Measurements from ENCODE around the gene DXO. TPM values are rescaled to one million over a fixed set of nuclear protein-coding genes. Genes with fewer than 3 reads are reported as not detected.

DXO gene
- total RNA-seq, 3 donors from 2014 or later (not counting 1 experiment from before 2014, with no cell fraction given), result 37.9 to 54.3 (median 49.0) TPM

- H3K9me3 ChIP-seq (ENCODE audit: control insufficient read depth, insufficient read depth, low read length), result no peaks in the 10 kb centered on the region
- no peak overlapping the region for H3K27ac ChIP-seq (ENCODE audit: low read length)
- H3K4me1 Mint-ChIP-seq, result peaks cover 0 to 8% of the 10 kb centered on the region in 2 donors
- no peaks in the 10 kb centered on the region for H3K9me3 Mint-ChIP-seq
- H3K36me3 Mint-ChIP-seq, result no peaks in the 10 kb centered on the region
- peaks cover 8% of the 10 kb centered on the region for H3K36me3 ChIP-seq (ENCODE audit: control insufficient read depth, insufficient read depth, low read length)
- ATAC-seq, result no peak
- H3K27me3 Mint-ChIP-seq (ENCODE audit: low read depth in 2 of 2), result peaks cover 9 to 14% of the 10 kb centered on the region in 2 donors
- H3K4me3 ChIP-seq (ENCODE audit: low read length), result no peak overlapping the region
- no peak overlapping the region for H3K27ac Mint-ChIP-seq
- no peak for TF ChIP-seq CTCF (IDR thresholded peaks at IDR 0.05)
- H3K27me3 ChIP-seq (ENCODE audit: control insufficient read depth, insufficient read depth, low read length), result peaks cover 3% of the 10 kb centered on the region
- 90% methylated on average over 4 of the region's 4 CpGs for WGBS (ENCODE audit: insufficient coverage)
- no peak for DNase-seq
- H3K4me3 Mint-ChIP-seq, result no peak overlapping the region
- H3K4me1 ChIP-seq (ENCODE audit: control insufficient read depth, insufficient read depth, low read length), result no peaks in the 10 kb centered on the region
- intact Hi-C loops (cut with micrococcal nuclease), result no loop called here
Measured at GRCh38 chr6:31947864-31948263, 24.1 kb downstream of the DXO start.

DNA sequence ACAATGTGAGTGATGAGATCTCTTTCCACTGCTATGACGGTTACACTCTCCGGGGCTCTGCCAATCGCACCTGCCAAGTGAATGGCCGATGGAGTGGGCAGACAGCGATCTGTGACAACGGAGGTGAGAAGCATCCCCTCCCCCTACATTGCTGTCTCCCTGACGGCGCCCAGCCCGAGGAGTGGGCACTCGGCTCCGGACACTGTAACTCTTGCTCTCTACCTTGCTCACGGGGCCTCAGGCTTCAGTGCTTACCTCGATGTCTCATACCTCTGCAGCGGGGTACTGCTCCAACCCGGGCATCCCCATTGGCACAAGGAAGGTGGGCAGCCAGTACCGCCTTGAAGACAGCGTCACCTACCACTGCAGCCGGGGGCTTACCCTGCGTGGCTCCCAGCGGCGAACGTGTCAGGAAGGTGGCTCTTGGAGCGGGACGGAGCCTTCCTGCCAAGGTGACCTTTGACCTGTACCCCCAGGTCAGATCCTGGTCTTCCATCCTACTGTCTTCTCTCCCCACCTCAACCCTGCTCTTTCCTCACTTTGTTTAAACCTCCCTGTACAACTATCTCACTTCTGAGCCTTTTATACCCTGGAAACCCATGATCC, 24.8 kb downstream of the DXO start:
- Histone ChIP-seq H3K36me3 (ENCODE audit: control insufficient read depth, insufficient read depth, low read length) (peaks cover 4% of the 10 kb centered on the region), H3K4me1 (ENCODE audit: control insufficient read depth, insufficient read depth, low read length) (no peaks in the 10 kb centered on the region), H3K27ac (ENCODE audit: low read length) (no peak overlapping the region), H3K4me3 (ENCODE audit: low read length) (no peak overlapping the region), H3K9me3 (ENCODE audit: control insufficient read depth, insufficient read depth, low read length) (no peaks in the 10 kb centered on the region), H3K27me3 (ENCODE audit: control insufficient read depth, insufficient read depth, low read length) (peaks cover 3% of the 10 kb centered on the region)
- Mint-ChIP-seq H3K27me3 (ENCODE audit: low read depth in 2 of 2) (peaks cover 14 to 15% of the 10 kb centered on the region in 2 donors), H3K9me3 (no peaks in the 10 kb centered on the region), H3K27ac (no peak overlapping the region), H3K4me1 (peaks cover 0 to 8% of the 10 kb centered on the region in 2 donors), H3K4me3 (no peak overlapping the region), H3K36me3 (no peaks in the 10 kb centered on the region)
- ATAC-seq (no peak), DNase-seq (no peak)
- 88% methylated on average over 24 of the region's 24 CpGs for WGBS (ENCODE audit: insufficient coverage)
- intact Hi-C loops (cut with micrococcal nuclease), result no loop called here
- TF ChIP-seq CTCF (IDR thresholded peaks at IDR 0.05), result no peak

GRCh38 chr6:31946370-31946885, 25.5 kb downstream of the DXO start:
- H3K4me1 ChIP-seq (ENCODE audit: control insufficient read depth, insufficient read depth, low read length), result no peaks in the 10 kb centered on the region
- H3K27me3 Mint-ChIP-seq (ENCODE audit: low read depth in 2 of 2), result peaks cover 14 to 18% of the 10 kb centered on the region in 2 donors
- ATAC-seq (no peak), DNase-seq (no peak)
- WGBS (ENCODE audit: insufficient coverage), result 84% methylated on average over 11 of the region's 11 CpGs
- no peak overlapping the region for H3K4me3 ChIP-seq (ENCODE audit: low read length)
- no peak for TF ChIP-seq CTCF (IDR thresholded peaks at IDR 0.05)
- intact Hi-C loops (cut with micrococcal nuclease), result no loop called here
- H3K27me3 ChIP-seq (ENCODE audit: control insufficient read depth, insufficient read depth, low read length), result peaks cover 3% of the 10 kb centered on the region
- H3K9me3 ChIP-seq (ENCODE audit: control insufficient read depth, insufficient read depth, low read length), result no peaks in the 10 kb centered on the region
- no peaks in the 10 kb centered on the region for H3K36me3 Mint-ChIP-seq
- H3K27ac ChIP-seq (ENCODE audit: low read length), result no peak overlapping the region
- H3K36me3 ChIP-seq (ENCODE audit: control insufficient read depth, insufficient read depth, low read length), result no peaks in the 10 kb centered on the region
- no peak overlapping the region for H3K4me3 Mint-ChIP-seq
- no peaks in the 10 kb centered on the region for H3K9me3 Mint-ChIP-seq
- H3K27ac Mint-ChIP-seq, result no peak overlapping the region
- peaks cover 0 to 8% of the 10 kb centered on the region in 2 donors for H3K4me1 Mint-ChIP-seq
